ENCODE data around the gene PARVB. TPM values are rescaled to one million over a fixed set of nuclear protein-coding genes. Genes with fewer than 3 reads are reported as not detected.

Gene PARVB
- total RNA-seq, 4 donors from 2014 or later, result 32.1 to 61.9 (median 41.9) TPM

DNA sequence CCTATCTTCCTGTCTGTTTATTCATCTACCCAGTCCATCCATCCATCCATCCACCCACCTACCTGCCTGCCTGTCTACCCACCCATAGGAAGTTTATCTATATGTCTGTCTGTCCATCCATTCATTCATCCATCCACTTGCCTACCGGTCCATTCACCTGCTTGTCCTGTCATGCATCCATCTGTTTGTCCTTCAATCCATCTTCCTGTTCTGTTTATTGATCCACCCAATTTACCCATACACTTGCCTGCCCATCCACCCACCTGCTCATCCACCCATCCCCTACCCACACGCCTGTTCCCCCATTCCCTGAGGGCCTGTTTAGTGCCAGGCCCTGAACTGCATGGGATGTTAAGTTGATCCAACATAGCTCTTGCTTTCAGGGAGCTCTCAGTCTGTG, 175.1 kb downstream of the PARVB start:
- no peak for TF ChIP-seq POLR2A (IDR thresholded peaks at IDR 0.05)
- TF ChIP-seq, protein P1, sequence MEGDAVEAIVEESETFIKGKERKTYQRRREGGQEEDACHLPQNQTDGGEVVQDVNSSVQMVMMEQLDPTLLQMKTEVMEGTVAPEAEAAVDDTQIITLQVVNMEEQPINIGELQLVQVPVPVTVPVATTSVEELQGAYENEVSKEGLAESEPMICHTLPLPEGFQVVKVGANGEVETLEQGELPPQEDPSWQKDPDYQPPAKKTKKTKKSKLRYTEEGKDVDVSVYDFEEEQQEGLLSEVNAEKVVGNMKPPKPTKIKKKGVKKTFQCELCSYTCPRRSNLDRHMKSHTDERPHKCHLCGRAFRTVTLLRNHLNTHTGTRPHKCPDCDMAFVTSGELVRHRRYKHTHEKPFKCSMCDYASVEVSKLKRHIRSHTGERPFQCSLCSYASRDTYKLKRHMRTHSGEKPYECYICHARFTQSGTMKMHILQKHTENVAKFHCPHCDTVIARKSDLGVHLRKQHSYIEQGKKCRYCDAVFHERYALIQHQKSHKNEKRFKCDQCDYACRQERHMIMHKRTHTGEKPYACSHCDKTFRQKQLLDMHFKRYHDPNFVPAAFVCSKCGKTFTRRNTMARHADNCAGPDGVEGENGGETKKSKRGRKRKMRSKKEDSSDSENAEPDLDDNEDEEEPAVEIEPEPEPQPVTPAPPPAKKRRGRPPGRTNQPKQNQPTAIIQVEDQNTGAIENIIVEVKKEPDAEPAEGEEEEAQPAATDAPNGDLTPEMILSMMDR (IDR thresholded peaks at IDR 0.05), result no peak
- no peak overlapping the region for H3K4me3 ChIP-seq
- H3K27ac ChIP-seq, result no peak overlapping the region
- H3K27me3 ChIP-seq, result peaks cover 64% of the 10 kb centered on the region
- no peak for ATAC-seq
- H3K36me3 ChIP-seq, result no peaks in the 10 kb centered on the region
- WGBS, 2 donors (ENCODE audit: low coverage in 1 of 2), result 97 to 100% methylated on average over 1 to 2 of the region's 2 CpGs
- H3K4me1 ChIP-seq, result peaks cover 0 to 14% (median 0%) of the 10 kb centered on the region in 3 donors
- H3K9me3 ChIP-seq, result no peaks in the 10 kb centered on the region

DNA sequence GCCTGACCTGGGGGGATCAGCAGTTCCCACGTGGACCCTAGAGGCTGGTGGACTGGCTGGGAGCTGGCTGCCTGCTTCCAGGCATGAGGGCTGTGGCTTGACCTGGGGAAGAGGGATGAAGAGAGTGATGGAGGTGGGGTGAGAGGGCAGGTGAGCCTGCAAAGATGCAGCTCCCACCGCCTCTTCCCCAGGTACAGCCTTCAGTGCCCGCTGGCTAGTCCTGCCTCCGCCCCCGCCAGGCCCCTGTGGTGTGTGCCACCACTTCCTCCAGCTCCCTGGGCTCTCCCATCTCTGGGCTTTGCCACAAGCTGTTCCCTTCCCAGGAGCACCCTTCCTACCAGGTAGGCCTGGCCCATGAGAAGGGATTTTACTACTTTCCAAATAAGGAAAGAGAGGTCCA, 175.8 kb downstream of the PARVB start:
- H3K27ac ChIP-seq, result no peak overlapping the region
- peaks cover 62% of the 10 kb centered on the region for H3K27me3 ChIP-seq
- TF ChIP-seq, protein P1 (IDR thresholded peaks at IDR 0.05), result no peak
- TF ChIP-seq POLR2A (IDR thresholded peaks at IDR 0.05), result no peak
- WGBS, 2 donors (ENCODE audit: low coverage in 1 of 2), result 84 to 100% methylated on average over 2 to 3 of the region's 5 CpGs
- H3K9me3 ChIP-seq, result no peaks in the 10 kb centered on the region
- ATAC-seq, result no peak
- H3K36me3 ChIP-seq, result no peaks in the 10 kb centered on the region
- H3K4me1 ChIP-seq, result peaks cover 0 to 14% (median 0%) of the 10 kb centered on the region in 3 donors
- no peak overlapping the region for H3K4me3 ChIP-seq

DNA sequence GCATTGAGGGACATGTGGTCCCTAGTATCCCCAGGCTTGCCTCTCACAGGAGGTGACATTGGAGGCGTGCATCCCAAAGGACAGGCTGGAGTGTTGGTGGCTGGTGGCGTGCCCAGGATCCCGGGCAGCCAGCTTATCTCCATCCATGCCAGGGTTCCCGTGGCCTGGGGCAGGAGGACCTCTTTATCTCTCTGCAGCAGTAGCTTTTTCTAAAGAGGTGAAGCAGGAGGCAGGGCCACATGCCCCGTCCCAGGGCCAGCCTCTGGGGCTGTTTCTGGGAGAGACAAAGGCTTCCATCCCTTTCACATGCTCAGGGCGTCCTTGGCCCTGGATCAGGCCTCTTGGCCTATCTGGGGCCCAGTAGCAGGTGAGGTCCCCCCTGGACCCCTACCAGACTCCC, 176.3 kb downstream of the PARVB start:
- H3K36me3 ChIP-seq, result no peaks in the 10 kb centered on the region
- ATAC-seq, result no peak
- peaks cover 0 to 13% (median 0%) of the 10 kb centered on the region in 3 donors for H3K4me1 ChIP-seq
- H3K27me3 ChIP-seq, result peaks cover 60% of the 10 kb centered on the region
- H3K27ac ChIP-seq, result no peak overlapping the region
- H3K9me3 ChIP-seq, result no peaks in the 10 kb centered on the region
- WGBS, 2 donors (ENCODE audit: low coverage in 1 of 2), result no CpG with 5 or more reads among the region's 6 CpGs
- TF ChIP-seq POLR2AphosphoS5 (IDR thresholded peaks at IDR 0.05) (no peak), POLR2A (IDR thresholded peaks at IDR 0.05) (no peak), EP300 (IDR thresholded peaks at IDR 0.05) (no peak)
- TF ChIP-seq, protein P1 (IDR thresholded peaks at IDR 0.05), result no peak
- H3K4me3 ChIP-seq, result no peak overlapping the region

DNA sequence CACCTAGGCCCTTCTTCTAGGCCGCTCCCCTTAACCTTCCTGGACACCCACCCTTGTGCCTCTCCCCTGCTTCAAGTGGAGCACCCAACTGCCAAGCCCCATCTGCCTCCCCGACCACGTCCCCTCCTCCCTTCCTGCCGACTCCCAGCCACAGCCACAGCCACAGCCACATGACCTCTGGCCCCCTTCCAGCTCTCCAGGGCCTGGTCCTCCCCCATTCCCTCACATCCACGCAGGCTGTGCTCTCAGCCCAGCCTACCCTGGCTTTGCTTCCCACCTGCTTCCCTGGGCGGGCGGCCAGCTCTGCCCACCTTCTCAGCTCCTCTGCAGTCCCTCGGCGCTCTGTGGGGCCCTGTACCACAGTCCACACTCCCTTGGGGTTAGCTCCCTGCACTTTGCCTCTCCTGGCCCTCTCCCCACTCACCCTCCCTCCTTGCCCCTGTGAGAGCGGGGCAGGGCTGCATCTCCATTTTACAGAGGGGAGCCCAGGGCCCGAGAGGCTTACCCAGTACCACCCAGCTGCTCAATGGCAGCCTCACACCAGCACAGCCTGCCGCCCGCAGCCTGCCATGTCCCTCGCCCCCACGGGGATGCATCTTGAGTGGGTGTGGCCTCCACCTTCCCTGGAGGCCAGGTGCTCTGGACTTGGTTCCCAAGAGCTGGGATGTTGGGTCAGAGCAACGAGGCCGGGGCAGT, 176.9 kb downstream of the PARVB start:
- Histone ChIP-seq H3K36me3 (no peaks in the 10 kb centered on the region), H3K27ac (no peak overlapping the region), H3K4me3 (no peak overlapping the region), H3K9me3 (no peaks in the 10 kb centered on the region), H3K27me3 (peaks cover 63% of the 10 kb centered on the region), H3K4me1 (peaks cover 0 to 8% (median 0%) of the 10 kb centered on the region in 3 donors)
- 66 to 80% methylated on average over 1 to 7 of the region's 17 CpGs for WGBS, 2 donors (ENCODE audit: low coverage in 1 of 2)
- TF ChIP-seq EP300 (IDR thresholded peaks at IDR 0.05) (no peak), POLR2AphosphoS5 (IDR thresholded peaks at IDR 0.05) (no peak), POLR2A (IDR thresholded peaks at IDR 0.05) (no peak)
- TF ChIP-seq, protein P1 (IDR thresholded peaks at IDR 0.05), result no peak
- ATAC-seq, result peak; percentile 25

DNA sequence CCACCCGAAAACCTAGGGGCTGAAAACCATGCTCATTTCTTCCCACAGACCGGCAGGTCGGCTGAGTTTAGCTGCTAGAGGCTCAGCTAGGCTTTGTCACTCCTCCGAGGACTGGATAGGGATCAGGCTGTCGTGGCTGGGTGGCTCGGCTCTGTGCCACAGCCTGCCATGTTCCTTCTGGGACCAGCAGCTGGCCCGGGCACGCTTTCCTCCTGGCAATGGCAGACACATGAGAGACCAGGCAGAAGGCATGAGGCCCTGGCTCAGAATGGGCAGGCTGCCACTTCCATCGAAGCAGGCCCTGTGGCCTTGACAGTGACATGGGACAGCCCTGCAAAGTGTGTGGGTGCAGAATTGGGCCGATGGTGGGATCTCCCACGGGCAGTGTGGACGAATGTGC, 177.6 kb downstream of the PARVB start:
- ATAC-seq, result no peak
- Histone ChIP-seq H3K4me3 (no peak overlapping the region), H3K27ac (no peak overlapping the region), H3K36me3 (no peaks in the 10 kb centered on the region), H3K4me1 (peaks cover 0 to 1% (median 0%) of the 10 kb centered on the region in 3 donors), H3K27me3 (peaks cover 58% of the 10 kb centered on the region), H3K9me3 (no peaks in the 10 kb centered on the region)
- TF ChIP-seq, protein P1 (IDR thresholded peaks at IDR 0.05), result no peak
- TF ChIP-seq POLR2A (IDR thresholded peaks at IDR 0.05), result no peak
- no peak for TF ChIP-seq EP300 (IDR thresholded peaks at IDR 0.05)
- TF ChIP-seq POLR2AphosphoS5 (IDR thresholded peaks at IDR 0.05), result no peak
- WGBS, 2 donors (ENCODE audit: low coverage in 1 of 2), result 82% methylated on average over 4 of the region's 12 CpGs; no CpG with 5 or more reads in 1 of the 2 donors
